Measurements from ENCODE around the gene TMEM158. TPM values are rescaled to one million over a fixed set of nuclear protein-coding genes. Genes with fewer than 3 reads are reported as not detected.

TMEM158 gene
- total RNA-seq, 1 donor, result 9.0 TPM

GRCh38 chr3:45216021-45216609 lies 10.0 kb downstream of the TMEM158 start:
- no peak for DNase-seq (ENCODE audit: insufficient read length, low spot score, missing footprints)
- H4K20me1 ChIP-seq (ENCODE audit: insufficient read depth, low read length), result no peaks in the 10 kb centered on the region
- H3K27me3 ChIP-seq (ENCODE audit: insufficient read depth, low read length), result no peaks in the 10 kb centered on the region
- no peak overlapping the region for H3K27ac ChIP-seq (ENCODE audit: low read depth, low read length)
- no peak overlapping the region for H3K4me3 ChIP-seq (ENCODE audit: insufficient read depth, low read length)
- no peak for TF ChIP-seq CTCF (IDR thresholded peaks at IDR 0.05; ENCODE audit: extremely low read depth, low read depth, low read length)
- peaks cover 13% of the 10 kb centered on the region for H3K4me1 ChIP-seq (ENCODE audit: insufficient read depth, low read length)
- no peaks in the 10 kb centered on the region for H3K36me3 ChIP-seq (ENCODE audit: insufficient read depth, low read length)
- H3K4me2 ChIP-seq (ENCODE audit: insufficient read depth, low read length), result no peak overlapping the region
- H3K9me3 ChIP-seq (ENCODE audit: low read depth, low read length), result no peaks in the 10 kb centered on the region
- no peak overlapping the region for H2AFZ ChIP-seq (ENCODE audit: low read length)
- no peaks in the 10 kb centered on the region for H3K79me2 ChIP-seq (ENCODE audit: insufficient read depth, low read length)

GRCh38 chr3:45215466-45215865 lies 10.6 kb downstream of the TMEM158 start:
- Histone ChIP-seq H3K4me1 (ENCODE audit: insufficient read depth, low read length) (peaks cover 13% of the 10 kb centered on the region), H3K9me3 (ENCODE audit: low read depth, low read length) (no peaks in the 10 kb centered on the region), H3K4me3 (ENCODE audit: insufficient read depth, low read length) (no peak overlapping the region), H2AFZ (ENCODE audit: low read length) (no peak overlapping the region), H3K4me2 (ENCODE audit: insufficient read depth, low read length) (no peak overlapping the region), H3K27ac (ENCODE audit: low read depth, low read length) (no peak overlapping the region), H3K27me3 (ENCODE audit: insufficient read depth, low read length) (no peaks in the 10 kb centered on the region), H3K79me2 (ENCODE audit: insufficient read depth, low read length) (no peaks in the 10 kb centered on the region), H3K36me3 (ENCODE audit: insufficient read depth, low read length) (no peaks in the 10 kb centered on the region), H4K20me1 (ENCODE audit: insufficient read depth, low read length) (no peaks in the 10 kb centered on the region)
- no peak for DNase-seq (ENCODE audit: insufficient read length, low spot score, missing footprints)
- no peak for TF ChIP-seq CTCF (IDR thresholded peaks at IDR 0.05; ENCODE audit: extremely low read depth, low read depth, low read length)

GRCh38 chr3:45214061-45214680 lies 11.9 kb downstream of the TMEM158 start:
- H3K9me3 ChIP-seq (ENCODE audit: low read depth, low read length), result no peaks in the 10 kb centered on the region
- peak overlapping the region; percentile 3 for H2AFZ ChIP-seq (ENCODE audit: low read length)
- H3K27ac ChIP-seq (ENCODE audit: low read depth, low read length), result no peak overlapping the region
- no peak for DNase-seq (ENCODE audit: insufficient read length, low spot score, missing footprints)
- H3K4me3 ChIP-seq (ENCODE audit: insufficient read depth, low read length), result no peak overlapping the region
- H3K27me3 ChIP-seq (ENCODE audit: insufficient read depth, low read length), result no peaks in the 10 kb centered on the region
- H4K20me1 ChIP-seq (ENCODE audit: insufficient read depth, low read length), result no peaks in the 10 kb centered on the region
- no peaks in the 10 kb centered on the region for H3K36me3 ChIP-seq (ENCODE audit: insufficient read depth, low read length)
- H3K79me2 ChIP-seq (ENCODE audit: insufficient read depth, low read length), result no peaks in the 10 kb centered on the region
- no peak for TF ChIP-seq CTCF (IDR thresholded peaks at IDR 0.05; ENCODE audit: extremely low read depth, low read depth, low read length)
- peaks cover 10% of the 10 kb centered on the region for H3K4me1 ChIP-seq (ENCODE audit: insufficient read depth, low read length)
- no peak overlapping the region for H3K4me2 ChIP-seq (ENCODE audit: insufficient read depth, low read length)

GRCh38 chr3:45212095-45212468 lies 14.0 kb downstream of the TMEM158 start:
- TF ChIP-seq CTCF (IDR thresholded peaks at IDR 0.05; ENCODE audit: extremely low read depth, low read depth, low read length), result no peak
- no peaks in the 10 kb centered on the region for H3K79me2 ChIP-seq (ENCODE audit: insufficient read depth, low read length)
- no peak overlapping the region for H3K4me2 ChIP-seq (ENCODE audit: insufficient read depth, low read length)
- H2AFZ ChIP-seq (ENCODE audit: low read length), result no peak overlapping the region
- no peaks in the 10 kb centered on the region for H3K36me3 ChIP-seq (ENCODE audit: insufficient read depth, low read length)
- no peak overlapping the region for H3K27ac ChIP-seq (ENCODE audit: low read depth, low read length)
- no peaks in the 10 kb centered on the region for H4K20me1 ChIP-seq (ENCODE audit: insufficient read depth, low read length)
- no peaks in the 10 kb centered on the region for H3K9me3 ChIP-seq (ENCODE audit: low read depth, low read length)
- no peaks in the 10 kb centered on the region for H3K4me1 ChIP-seq (ENCODE audit: insufficient read depth, low read length)
- DNase-seq (ENCODE audit: insufficient read length, low spot score, missing footprints), result no peak
- H3K27me3 ChIP-seq (ENCODE audit: insufficient read depth, low read length), result no peaks in the 10 kb centered on the region
- no peak overlapping the region for H3K4me3 ChIP-seq (ENCODE audit: insufficient read depth, low read length)

Data from osteoblast (primary cell).